GM21737 (cell line): ENCODE data around the gene MAP3K2.

Experiments used
- ATAC-seq: cut with Tn5 transposase; IDR thresholded peaks from one replicate; pipeline ENCODE4 v1.9.1; 2021; ENCODE audit warnings: mild to moderate bottlenecking, moderate library complexity; ENCODE audit not compliant: unreplicated experiment

Gene MAP3K2, protein sequence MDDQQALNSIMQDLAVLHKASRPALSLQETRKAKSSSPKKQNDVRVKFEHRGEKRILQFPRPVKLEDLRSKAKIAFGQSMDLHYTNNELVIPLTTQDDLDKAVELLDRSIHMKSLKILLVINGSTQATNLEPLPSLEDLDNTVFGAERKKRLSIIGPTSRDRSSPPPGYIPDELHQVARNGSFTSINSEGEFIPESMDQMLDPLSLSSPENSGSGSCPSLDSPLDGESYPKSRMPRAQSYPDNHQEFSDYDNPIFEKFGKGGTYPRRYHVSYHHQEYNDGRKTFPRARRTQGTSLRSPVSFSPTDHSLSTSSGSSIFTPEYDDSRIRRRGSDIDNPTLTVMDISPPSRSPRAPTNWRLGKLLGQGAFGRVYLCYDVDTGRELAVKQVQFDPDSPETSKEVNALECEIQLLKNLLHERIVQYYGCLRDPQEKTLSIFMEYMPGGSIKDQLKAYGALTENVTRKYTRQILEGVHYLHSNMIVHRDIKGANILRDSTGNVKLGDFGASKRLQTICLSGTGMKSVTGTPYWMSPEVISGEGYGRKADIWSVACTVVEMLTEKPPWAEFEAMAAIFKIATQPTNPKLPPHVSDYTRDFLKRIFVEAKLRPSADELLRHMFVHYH

DNA sequence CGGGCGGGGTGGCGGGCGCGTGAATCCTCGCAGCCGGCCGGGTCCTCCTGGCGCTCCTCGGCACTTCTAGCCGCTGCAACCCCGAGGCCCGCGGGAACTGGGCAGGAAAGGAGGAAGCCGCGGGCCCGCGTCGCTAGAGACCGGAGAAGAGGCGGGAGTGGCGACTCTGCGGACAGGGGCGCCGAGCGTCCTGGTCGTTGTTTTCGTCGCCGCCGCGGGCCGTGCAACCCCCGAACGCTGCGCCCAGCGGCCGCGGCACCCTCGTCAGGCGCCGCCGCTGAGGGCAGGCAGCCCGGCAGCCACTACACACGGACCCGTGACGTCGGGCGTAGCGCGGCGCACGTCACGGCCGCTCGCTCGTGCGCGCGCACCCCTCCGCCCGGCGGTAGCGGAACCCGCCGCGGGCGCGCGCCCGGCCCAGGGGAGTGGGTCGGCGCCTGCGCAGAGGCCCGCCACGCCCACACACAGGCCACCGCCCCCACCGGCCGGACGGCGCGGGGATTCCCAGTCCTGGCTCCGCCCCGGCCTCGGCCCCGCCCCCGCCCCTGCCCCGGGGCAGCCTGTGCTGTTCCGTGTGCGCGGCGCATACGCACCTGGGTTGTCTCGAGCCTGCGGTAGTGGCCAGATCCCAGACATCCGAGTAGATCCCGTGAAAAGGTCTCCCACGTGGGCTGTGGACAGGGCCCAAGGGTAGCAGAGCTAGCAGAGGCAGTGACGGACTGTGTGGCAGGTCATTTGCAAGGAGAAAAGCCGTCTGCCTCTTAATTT lies at the start of gene MAP3K2:
TSS of gene MAP3K2 (minus strand) at position 321 of the 768 bp plus-strand sequence. CDS start 44,846 bp downstream, outside the sequence.
- ATAC-seq = peak; percentile 77

DNA sequence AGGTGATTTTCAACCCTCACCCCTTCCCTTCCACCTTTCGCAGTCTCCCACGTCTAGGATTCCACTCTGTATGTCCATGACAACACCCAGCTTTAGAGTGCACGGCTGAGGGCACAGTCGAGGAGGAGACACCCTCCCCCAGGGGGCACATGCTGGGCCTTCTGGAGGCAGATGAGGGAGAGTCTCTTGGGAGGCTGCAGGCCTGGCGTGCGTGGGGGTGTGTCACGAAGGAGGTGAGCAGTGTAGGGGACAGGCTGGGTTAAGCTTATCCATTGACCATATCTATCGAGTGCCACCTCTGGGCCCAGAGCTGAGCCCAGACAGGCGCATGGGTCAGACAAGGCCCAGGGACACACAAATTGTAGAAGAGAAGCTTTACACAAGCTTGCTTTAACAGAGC lies 49.3 kb upstream of the MAP3K2 start:
- ATAC-seq = no peak

DNA sequence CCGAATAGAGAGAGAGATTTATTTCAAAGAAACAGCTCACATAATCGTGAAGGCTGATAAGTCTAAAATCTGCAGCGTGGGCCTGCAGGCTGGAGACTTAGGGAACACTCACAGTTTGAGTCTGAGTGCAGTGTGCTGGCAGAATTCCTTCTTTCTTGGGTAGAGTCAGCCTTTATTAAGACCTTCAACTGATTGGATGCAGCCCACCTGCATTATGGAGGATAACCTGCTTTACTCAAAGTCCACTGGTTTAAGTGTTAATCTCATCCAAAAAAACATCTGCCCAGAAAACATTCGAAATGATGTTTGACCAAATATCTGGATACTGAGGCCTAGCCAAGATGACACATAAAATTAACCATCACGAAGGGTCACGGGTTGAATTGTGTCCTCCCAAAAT lies 46.7 kb upstream of the MAP3K2 start:
- no peak for ATAC-seq

DNA sequence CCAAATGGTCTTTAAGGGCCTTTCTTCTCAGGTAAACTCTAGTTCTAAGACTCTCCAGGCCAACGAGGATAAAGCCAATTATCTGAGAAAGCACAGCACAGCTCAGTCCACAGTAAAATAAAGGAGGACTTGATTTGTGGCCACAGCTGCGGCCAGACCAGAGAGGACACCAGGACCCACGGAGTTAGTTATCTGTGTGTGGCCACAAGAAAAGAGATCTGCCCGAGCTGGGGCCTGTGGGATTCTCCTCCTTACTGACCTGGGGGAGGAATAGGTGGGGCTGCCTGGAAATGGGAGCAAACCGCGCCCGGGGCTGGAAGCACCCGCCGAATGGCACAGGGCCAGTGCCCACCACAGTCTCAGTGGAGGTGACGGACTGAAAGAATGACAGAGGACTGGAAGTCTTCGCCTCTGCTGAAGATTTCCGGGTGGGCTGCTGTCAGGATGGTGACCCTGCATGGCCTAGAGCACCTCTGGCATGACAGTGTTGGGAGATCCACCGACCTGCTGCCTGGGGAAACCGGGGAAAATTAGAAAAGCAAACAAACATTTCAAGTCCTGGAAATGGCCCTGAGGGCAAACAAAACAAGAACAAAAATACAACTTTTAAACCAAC lies 43.7 kb upstream of the MAP3K2 start:
- ATAC-seq = no peak

DNA sequence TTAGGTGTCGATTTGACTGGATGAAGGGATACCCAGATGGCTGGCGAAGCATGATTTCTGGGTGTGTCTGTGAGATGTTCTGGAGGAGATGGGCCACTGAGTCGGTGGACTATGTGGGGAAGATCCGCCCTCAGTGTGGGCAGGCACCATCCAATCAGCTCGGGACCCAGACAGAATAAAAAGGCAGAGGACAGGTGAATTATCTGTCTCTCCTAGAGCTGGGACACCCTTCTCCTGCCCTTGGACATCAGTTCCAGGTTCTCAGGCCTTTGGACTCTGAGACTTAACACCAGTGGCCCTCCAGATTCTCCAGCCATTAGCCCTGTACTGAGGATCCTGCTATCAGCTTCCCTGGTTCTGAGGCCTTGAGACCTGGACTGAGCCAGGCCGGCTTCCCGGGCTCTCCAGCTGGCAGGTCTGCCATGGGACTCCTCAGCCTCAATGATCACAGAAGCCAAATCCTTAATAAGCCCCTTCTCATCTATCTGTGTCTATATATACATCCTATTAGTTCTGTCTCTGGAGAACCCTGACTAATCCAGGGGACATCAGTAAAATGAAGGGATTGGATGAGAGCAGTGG lies 42.2 kb upstream of the MAP3K2 start:
- no peak for ATAC-seq

DNA sequence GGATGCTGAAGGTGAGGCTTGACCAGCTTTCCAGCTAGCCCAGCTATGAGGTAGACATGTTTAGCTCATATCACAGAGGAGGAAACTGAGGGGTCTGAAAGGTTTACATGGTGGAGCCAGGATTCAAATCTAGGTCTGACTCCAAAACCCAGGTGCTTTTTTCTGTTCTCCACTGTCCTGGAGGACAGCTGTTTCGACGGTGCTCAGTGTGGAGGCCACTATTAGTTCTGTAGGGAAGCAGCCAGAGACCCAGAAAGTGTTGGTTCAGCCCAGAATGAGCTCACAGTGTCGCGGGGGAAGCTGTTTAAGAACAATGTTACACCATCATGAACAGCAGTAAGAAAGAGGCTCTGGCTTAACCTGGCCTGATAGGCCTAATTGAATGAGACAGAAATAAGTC lies 41.5 kb upstream of the MAP3K2 start:
- ATAC-seq = no peak

DNA sequence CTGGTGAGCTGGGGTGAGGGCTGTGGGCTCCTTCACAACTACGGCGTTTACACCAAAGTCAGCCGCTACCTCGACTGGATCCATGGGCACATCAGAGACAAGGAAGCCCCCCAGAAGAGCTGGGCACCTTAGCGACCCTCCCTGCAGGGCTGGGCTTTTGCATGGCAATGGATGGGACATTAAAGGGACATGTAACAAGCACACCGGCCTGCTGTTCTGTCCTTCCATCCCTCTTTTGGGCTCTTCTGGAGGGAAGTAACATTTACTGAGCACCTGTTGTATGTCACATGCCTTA lies 41.0 kb upstream of the MAP3K2 start:
- no peak for ATAC-seq

DNA sequence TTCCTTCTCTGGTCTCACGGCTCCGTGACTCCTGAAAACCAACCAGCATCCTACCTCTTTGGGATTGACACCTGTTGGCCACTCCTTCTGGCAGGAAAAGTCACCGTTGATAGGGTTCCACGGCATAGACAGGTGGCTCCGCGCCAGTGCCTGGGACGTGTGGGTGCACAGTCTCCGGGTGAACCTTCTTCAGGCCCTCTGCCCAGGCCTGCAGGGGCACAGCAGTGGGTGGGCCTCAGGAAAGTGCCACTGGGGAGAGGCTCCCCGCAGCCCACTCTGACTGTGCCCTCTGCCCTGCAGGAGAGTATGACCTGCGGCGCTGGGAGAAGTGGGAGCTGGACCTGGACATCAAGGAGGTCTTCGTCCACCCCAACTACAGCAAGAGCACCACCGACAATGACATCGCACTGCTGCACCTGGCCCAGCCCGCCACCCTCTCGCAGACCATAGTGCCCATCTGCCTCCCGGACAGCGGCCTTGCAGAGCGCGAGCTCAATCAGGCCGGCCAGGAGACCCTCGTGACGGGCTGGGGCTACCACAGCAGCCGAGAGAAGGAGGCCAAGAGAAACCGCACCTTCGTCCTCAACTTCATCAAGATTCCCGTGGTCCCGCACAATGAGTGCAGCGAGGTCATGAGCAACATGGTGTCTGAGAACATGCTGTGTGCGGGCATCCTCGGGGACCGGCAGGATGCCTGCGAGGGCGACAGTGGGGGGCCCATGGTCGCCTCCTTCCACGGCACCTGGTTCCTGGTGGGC lies 40.5 kb upstream of the MAP3K2 start:
- ATAC-seq = no peak

DNA sequence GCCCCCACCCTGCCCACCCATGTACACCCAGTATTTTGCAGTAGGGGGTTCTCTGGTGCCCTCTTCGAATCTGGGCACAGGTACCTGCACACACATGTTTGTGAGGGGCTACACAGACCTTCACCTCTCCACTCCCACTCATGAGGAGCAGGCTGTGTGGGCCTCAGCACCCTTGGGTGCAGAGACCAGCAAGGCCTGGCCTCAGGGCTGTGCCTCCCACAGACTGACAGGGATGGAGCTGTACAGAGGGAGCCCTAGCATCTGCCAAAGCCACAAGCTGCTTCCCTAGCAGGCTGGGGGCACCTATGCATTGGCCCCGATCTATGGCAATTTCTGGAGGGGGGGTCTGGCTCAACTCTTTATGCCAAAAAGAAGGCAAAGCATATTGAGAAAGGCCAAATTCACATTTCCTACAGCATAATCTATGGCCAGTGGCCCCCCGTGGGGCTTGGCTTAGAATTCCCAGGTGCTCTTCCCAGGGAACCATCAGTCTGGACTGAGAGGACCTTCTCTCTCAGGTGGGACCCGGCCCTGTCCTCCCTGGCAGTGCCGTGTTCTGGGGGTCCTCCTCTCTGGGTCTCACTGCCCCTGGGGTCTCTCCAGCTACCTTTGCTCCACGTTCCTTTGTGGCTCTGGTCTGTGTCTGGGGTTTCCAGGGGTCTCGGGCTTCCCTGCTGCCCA lies 39.7 kb upstream of the MAP3K2 start:
- no peak for ATAC-seq

DNA sequence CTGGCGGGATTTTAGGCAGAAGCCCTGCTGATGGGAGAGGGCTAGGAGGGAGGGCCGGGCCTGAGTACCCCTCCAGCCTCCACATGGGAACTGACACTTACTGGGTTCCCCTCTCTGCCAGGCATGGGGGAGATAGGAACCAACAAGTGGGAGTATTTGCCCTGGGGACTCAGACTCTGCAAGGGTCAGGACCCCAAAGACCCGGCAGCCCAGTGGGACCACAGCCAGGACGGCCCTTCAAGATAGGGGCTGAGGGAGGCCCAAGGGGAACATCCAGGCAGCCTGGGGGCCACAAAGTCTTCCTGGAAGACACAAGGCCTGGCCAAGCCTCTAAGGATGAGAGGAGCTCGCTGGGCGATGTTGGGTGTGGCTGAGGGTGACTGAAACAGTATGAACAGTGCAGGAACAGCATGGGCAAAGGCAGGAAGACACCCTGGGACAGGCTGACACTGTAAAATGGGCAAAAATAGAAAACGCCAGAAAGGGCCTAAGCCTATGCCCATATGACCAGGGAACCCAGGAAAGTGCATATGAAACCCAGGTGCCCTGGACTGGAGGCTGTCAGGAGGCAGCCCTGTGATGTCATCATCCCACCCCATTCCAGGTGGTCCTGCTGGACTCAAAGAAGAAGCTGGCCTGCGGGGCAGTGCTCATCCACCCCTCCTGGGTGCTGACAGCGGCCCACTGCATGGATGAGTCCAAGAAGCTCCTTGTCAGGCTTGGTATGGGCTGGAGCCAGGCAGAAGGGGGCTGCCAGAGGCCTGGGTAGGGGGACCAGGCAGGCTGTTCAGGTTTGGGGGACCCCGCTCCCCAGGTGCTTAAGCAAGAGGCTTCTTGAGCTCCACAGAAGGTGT lies 39.0 kb upstream of the MAP3K2 start:
- ATAC-seq = no peak

DNA sequence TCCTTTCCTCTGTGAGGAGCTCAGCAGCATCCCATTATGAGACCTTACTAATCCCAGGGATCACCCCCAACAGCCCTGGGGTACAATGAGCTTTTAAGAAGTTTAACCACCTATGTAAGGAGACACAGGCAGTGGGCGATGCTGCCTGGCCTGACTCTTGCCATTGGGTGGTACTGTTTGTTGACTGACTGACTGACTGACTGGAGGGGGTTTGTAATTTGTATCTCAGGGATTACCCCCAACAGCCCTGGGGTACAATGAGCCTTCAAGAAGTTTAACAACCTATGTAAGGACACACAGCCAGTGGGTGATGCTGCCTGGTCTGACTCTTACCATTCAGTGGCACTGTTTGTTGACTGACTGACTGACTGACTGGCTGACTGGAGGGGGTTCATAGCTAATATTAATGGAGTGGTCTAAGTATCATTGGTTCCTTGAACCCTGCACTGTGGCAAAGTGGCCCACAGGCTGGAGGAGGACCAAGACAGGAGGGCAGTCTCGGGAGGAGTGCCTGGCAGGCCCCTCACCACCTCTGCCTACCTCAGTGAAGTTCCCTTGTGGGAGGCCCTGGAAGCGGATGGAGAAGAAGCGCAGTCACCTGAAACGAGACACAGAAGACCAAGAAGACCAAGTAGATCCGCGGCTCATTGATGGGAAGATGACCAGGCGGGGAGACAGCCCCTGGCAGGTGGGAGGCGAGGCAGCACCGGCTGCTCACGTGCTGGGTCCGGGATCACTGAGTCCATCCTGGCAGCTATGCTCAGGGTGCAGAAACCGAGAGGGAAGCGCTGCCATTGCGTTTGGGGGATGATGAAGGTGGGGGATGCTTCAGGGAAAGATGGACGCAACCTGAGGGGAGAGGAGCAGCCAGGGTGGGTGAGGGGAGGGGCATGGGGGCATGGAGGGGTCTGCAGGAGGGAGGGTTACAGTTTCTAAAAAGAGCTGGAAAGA lies 38.0 kb upstream of the MAP3K2 start:
- ATAC-seq = no peak

DNA sequence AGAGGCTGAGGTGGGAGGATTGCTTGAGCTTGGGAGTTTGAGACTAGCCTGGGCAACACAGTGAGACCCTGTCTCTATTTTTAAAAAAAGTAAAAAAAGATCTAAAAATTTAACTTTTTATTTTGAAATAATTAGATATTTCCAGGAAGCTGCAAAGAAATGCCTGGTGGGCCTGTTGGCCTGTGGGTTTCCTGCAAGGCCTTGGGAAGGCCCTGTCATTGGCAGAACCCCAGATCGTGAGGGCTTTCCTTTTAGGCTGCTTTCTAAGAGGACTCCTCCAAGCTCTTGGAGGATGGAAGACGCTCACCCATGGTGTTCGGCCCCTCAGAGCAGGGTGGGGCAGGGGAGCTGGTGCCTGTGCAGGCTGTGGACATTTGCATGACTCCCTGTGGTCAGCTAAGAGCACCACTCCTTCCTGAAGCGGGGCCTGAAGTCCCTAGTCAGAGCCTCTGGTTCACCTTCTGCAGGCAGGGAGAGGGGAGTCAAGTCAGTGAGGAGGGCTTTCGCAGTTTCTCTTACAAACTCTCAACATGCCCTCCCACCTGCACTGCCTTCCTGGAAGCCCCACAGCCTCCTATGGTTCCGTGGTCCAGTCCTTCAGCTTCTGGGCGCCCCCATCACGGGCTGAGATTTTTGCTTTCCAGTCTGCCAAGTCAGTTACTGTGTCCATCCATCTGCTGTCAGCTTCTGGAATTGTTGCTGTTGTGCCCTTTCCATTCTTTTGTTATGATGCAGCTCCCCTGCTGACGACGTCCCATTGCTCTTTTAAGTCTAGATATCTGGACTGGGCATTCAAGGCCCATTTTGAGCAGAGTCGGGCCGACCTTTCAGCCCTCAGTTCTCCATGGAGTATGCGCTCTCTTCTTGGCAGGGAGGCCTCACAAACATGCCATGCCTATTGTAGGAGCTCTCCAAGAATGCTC lies 37.1 kb upstream of the MAP3K2 start:
- ATAC-seq = no peak

DNA sequence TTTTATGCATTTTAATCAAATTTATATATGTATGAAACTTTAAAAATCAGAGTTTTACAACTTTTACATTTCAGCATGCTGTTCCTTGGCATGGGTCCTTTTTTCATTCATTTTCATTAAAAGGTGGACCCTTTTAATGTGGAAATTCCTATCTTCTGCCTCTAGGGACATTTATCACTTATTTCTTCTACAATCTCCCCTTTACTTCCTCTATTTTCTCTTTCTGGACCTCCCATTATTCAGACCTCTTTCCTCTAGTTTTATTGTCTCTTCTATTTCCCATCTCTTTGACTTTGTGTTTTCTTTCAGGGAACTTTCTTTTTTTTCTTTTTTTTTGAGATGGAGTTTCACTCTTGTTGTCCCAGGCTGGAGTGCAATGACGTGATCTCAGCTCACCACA lies 36.1 kb upstream of the MAP3K2 start:
- no peak for ATAC-seq

DNA sequence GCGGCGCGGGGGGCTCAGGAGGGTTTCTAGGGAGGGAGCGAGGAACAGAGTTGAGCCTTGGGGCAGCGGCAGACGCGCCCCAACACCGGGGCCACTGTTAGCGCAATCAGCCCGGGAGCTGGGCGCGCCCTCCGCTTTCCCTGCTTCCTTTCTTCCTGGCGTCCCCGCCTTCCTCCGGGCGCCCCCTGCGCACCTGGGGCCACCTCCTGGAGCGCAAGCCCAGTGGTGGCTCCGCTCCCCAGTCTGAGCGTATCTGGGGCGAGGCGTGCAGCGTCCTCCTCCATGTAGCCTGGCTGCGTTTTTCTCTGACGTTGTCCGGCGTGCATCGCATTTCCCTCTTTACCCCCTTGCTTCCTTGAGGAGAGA lies 35.7 kb upstream of the MAP3K2 start:
- no peak for ATAC-seq

DNA sequence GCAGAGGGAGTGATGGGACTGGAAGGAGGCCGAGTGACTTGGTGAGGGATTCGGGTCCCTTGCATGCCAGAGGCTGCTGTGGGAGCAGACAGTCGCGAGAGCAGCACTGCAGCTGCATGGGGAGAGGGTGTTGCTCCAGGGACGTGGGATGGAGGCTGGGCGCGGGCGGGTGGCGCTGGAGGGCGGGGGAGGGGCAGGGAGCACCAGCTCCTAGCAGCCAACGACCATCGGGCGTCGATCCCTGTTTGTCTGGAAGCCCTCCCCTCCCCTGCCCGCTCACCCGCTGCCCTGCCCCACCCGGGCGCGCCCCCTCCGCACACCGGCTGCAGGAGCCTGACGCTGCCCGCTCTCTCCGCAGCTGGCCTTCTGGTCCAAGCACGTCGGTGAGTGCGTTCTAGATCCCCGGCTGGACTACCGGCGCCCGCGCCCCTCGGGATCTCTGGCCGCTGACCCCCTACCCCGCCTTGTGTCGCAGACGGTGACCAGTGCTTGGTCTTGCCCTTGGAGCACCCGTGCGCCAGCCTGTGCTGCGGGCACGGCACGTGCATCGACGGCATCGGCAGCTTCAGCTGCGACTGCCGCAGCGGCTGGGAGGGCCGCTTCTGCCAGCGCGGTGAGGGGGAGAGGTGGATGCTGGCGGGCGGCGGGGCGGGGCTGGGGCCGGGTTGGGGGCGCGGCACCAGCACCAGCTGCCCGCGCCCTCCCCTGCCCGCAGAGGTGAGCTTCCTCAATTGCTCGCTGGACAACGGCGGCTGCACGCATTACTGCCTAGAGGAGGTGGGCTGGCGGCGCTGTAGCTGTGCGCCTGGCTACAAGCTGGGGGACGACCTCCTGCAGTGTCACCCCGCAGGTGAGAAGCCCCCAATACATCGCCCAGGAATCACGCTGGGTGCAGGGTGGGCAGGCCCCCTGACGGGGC lies 35.0 kb upstream of the MAP3K2 start:
- ATAC-seq = no peak
